ENCODE data around the gene HSPA1A.
"Not testable (repeated sequence)": the region's sequence is repeated elsewhere in the genome, so short reads cannot be mapped to it uniquely, and the experiment has no call there.

DNA sequence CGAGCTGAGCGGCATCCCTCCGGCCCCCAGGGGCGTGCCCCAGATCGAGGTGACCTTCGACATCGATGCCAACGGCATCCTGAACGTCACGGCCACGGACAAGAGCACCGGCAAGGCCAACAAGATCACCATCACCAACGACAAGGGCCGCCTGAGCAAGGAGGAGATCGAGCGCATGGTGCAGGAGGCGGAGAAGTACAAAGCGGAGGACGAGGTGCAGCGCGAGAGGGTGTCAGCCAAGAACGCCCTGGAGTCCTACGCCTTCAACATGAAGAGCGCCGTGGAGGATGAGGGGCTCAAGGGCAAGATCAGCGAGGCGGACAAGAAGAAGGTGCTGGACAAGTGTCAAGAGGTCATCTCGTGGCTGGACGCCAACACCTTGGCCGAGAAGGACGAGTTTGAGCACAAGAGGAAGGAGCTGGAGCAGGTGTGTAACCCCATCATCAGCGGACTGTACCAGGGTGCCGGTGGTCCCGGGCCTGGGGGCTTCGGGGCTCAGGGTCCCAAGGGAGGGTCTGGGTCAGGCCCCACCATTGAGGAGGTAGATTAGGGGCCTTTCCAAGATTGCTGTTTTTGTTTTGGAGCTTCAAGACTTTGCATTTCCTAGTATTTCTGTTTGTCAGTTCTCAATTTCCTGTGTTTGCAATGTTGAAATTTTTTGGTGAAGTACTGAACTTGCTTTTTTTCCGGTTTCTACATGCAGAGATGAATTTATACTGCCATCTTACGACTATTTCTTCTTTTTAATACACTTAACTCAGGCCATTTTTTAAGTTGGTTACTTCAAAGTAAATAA lies 2.0 kb downstream of the HSPA1A start:
- not testable (repeated sequence) for TF ChIP-seq POLR2AphosphoS5, EP300 (IDR thresholded peaks at IDR 0.05)

All from esophagus muscularis mucosa (tissue), 3 donors.